HG03095 (cell line): ENCODE results near the gene SEPTIN5.
"Not testable (repeated sequence)": the region's sequence is repeated elsewhere in the genome, so short reads cannot be mapped to it uniquely, and the experiment has no call there.

Source experiments
- ATAC-seq: cut with Tn5 transposase; IDR thresholded peaks from one replicate; pipeline ENCODE4 v1.9.1; 2021; ENCODE audit warnings: moderate library complexity; ENCODE audit not compliant: unreplicated experiment

Gene SEPTIN5

DNA sequence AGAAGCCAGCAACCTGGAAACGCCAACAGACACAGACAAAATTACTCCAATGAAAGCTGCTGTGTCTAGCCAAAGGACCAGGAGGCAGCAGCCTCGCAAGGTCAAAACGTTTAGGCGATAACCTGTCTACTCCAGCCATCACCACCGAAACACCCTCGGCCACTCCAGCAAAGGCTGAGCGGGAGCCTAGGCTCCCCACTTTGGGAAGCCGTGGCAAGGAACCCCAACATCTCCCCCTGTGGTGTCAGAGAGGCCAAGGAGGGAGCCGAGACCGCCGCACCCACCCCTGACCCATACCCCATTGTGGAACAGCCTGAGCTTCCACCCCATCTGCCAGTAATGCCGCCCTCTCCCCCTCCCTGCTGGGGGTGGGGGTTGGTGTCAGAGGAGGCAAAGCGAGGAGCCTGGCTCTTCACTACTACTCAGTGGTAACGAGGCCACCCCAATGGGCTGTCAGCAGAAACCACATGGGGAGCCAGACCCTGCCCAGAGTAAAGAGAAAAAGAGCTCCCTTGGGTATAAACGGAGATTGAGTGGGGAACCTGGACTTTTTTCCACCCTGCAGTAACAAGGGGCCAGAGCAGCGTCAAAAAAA, 33.9 kb upstream of the SEPTIN5 start:
- no peak for ATAC-seq

DNA sequence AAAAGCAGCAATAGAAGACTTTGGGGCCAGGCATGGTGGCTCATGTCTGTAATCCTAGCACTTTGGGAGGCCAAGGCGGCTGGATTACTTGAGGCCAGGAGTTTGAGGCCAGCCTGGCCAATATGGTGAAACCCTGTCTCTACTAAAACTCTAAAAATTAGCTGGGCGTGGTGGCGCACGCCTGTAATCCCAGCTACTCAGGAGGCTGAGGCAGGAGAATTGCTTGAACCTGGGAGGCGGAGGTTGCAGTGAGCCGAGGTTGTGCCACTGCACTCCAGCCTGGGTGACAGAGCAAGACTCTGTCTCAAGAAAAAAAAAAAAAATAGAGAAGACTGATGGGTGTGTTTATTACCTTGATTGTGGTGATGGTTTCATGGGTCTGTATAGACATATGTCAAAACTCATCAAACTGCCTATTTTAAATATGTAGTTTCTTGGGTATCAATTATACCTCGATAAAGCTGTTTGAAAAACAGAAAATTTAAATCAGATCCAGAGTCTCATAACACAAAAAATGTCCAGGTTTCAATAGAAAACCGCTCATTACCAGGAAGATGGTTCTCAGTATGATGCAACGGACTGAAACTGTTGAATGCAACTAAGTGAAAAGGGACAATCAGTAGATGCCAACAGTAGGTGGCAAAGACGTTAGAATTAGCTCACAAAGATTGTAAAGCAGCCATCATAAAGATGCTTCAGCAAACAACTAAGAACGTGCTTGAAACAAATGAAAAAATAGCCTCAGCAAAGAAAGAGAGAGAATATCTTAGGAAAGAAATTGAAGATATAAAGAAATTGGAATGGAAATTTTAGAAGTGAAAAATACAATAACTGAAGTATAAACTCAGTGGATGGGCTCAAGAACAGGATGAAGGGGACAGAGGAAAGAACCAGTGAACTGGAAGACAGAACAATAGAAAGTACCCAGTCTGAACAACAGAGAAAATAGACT, 33.1 kb upstream of the SEPTIN5 start:
- no peak for ATAC-seq

DNA sequence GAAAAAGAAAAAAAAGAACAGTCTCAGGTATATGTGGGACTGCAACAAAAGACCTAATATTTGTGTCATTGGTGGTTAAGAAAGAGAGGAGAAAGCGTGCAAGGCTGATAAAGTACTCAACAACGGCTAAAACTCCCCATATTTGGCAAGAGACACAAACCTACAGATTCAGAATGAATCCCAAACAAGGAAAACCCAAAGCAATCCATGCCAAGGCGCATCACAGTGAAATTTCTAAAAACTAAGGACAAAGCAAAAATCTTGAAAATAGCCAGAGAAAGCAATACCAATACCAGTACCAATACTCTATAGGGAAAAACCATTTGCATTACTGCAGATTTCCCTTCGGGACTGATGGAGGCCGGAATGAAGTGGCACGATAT, 32.4 kb upstream of the SEPTIN5 start:
- no peak for ATAC-seq

GRCh38 chr22:19686946-19687345, 27.4 kb upstream of the SEPTIN5 start:
- ATAC-seq = no peak

- ATAC-seq = no peak
Observed at GRCh38 chr22:19687561-19688300, 26.6 kb upstream of the SEPTIN5 start.

GRCh38 chr22:19688301-19689290, 25.7 kb upstream of the SEPTIN5 start:
- ATAC-seq = no peak

- no peak for ATAC-seq
Observed at GRCh38 chr22:19689408-19689807, 24.9 kb upstream of the SEPTIN5 start.

DNA sequence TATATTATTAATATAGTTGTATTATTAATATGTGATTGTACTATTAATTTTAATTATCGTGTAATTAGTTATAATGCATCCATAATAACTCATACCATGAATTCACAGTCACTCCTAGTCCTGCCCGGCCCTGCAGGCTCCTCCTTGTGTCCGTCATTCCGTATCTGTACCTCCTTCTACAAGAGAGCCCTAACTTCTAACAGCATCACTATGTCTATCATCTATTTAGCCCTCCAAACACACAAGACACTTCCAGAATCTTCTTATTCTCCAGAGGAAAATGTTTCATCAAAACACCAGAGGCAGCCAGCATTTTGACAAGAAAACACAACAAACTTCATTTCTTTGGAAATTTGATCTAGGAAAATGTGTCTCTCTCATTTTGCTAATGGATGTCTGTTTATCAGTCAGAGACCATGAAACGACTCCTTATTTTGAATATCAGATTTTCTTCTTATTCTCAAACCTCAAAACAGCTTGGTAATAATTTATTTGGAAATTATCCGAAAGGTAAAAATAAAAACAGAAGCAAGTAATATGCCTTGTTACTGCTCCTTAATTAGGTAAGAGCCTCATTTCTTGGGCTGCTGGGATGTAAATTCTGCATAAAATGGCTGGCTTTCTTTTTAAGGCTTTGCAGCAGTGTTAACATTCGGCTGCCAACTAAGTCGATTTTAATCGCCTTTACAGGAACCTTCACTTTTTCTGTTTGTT, 23.1 kb upstream of the SEPTIN5 start:
- no peak for ATAC-seq

DNA sequence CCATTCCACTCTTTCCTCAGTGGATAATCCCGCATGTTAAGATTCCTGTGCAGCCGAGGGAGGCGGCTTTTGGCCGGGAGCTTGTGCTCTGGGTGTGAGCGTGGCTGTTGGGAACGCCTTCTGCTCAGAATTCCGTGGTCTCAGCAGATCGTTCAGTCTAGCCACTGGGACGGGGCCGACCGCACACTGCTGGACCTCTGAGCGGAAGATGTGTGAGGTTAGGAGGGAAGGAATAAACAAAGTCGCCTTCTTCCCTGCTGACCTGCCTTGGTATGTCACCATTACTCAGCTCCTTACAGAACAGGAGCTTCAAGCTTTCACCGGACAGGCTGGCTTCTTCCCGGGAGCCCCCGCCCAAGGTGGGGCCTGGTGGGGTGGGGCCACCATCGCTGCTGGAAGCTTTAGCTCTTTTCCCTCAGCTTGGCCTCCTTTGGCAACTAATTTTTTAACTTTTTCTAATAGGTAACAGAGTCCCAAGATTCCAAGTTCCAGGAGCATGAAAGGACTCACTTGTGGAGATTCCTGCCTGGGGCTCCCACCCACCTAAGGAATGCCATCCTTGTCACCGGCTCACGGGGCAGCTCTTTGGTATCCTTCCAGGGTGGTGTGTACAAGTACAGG, 22.5 kb upstream of the SEPTIN5 start:
- ATAC-seq = no peak

- no peak for ATAC-seq
Observed at GRCh38 chr22:19693581-19693980, 20.7 kb upstream of the SEPTIN5 start.

DNA sequence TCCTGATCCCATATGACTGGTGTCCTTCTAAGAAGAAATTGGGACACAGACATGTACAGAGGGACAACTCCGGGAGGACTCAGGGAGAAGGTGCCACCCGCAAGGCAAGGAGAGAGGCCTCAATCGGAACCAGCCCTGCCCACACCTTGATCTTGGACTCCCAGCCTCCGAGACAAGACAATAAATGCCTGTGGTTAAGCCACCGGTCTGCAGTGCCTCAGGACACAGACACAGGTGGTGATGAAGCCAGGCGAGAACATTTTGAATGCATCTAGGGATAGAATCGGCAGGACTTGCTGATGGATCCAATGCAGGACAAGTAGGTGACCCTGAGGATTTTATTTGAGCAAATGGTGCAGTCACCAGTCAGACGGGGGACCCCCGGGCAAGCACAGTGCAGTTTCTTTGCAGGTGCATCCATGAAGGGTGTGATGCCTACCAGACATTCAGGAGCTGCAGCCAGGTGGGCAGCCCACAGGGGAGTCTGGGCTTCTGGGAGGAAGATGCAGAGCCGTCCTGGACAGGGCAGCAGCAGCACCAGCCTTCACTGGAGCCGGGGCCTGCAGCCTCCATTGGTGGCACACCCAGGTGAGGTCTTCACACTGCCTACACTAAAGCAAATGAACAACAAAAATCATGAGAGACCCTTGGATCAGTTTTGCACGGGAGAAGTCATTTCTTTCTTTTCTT, 20.2 kb upstream of the SEPTIN5 start:
- ATAC-seq = no peak

GRCh38 chr22:19694696-19695095, 19.6 kb upstream of the SEPTIN5 start:
- ATAC-seq = no peak

GRCh38 chr22:19696504-19697276, 17.6 kb upstream of the SEPTIN5 start:
- no peak for ATAC-seq

DNA sequence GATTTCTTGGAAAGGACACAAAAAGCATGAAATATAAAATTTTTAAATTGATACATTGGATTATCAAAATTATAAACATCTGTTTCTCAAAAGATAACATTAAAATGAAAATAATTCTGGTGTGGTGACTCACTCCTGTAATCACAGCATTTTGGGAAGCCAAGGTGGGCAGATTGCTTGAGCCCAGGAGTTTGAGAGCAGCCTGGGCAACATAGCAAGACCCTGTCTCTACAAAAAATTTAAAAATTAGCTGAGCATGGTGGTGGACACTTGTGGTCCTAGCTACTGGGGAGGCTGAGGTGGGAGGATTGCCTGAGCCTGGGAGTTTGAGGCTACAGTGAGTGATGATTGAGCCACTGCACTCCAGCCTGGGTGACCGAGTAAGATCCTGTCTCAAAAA, 16.4 kb upstream of the SEPTIN5 start:
- ATAC-seq = not testable (repeated sequence)

DNA sequence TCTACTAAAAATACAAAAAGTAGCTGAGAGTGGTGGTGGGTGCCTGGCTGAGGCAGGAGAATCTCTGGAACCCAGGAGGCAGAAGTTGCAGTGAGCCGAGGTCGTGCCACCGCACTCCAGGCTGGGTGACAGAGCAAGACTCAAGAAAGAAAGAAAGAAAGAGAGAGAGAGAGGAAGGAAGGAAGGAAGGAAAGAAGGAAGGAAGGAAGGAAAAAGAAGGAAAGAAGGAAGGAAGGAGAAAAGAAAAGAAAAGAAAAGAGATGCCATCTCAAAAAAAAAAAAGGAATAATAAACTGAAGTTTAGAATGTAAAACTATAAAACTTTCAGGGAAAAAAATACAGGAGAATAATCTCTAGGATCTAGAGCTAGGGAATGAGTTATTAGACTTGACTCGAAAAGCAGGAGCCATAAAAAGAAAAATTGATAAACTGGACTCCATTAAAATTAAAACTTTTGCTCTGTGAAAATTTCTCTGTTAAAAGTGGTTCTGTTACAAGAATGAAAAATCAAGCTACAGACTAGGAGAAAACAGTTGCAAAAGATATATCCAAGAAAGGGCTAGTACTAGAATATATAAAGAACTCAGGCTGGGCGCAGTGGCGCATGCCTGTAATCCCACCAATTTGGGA, 13.4 kb upstream of the SEPTIN5 start:
- ATAC-seq = no peak

DNA sequence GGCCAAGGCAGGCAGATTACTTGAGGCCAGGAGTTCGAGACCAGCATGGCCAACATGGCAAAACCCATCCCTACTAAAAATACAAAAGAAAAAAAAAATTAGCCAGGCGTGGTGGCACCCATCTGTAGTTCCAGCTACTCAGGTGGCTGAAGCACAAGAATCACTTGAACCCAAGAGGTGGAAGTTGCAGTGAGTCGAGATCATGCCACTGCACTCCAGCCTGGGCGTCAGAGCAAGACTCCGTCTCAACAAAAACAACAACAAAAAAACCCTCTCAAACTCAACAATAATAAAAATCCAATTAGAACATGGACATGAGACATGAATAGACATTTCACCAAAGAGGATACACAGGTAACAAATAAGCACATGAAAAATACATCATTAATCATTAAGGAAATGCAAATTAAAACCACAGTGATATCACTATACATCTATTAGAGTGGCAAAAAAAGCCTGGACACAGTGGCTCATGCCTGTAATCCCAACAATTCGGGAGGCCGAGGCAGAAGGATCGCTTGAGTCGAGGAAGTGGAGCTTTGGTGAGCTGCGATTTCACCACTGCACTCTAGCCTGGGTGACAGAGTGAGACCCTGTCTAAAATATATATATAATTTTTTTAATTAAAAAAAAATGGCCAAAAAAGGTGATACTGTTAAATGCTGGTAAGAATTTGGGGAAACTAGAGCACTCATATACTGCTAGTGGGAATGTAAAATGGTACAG, 12.7 kb upstream of the SEPTIN5 start:
- no peak for ATAC-seq

- no peak for ATAC-seq
Observed at GRCh38 chr22:19703869-19704268, 10.4 kb upstream of the SEPTIN5 start.
